Gastroesophageal sphincter (tissue), 3 donors: ENCODE data around the gene ZNF512B.

ENCODE experiments used
- CTCF ChIP-seq, 4 experiments: fragments of 200-600 bp in 2 of 4; fragments of 450-650 bp in 2 of 4; sonication (generic) in 1 of 4; IDR thresholded peaks; one replicate each; pipeline ENCODE4 v1.5.1; 2017 to 2019; ENCODE audit warnings: antibody characterized with exemption in 4 of 4, mild to moderate bottlenecking in 2 of 4, moderate library complexity in 2 of 4
- EP300 ChIP-seq: sonication (generic); formaldehyde crosslinking; IDR thresholded peaks from one replicate; pipeline ENCODE4 v1.6.1; 2017; ENCODE audit warnings: antibody characterized with exemption, mild to moderate bottlenecking
- POLR2A ChIP-seq, 2 donors: fragments of 450-650 bp; IDR thresholded peaks; one replicate each; pipeline ENCODE4 v1.6.1; 2017; ENCODE audit warnings: antibody characterized with exemption in 2 of 2, mild to moderate bottlenecking in 2 of 2, moderate library complexity in 1 of 2
- POLR2AphosphoS5 ChIP-seq: sonication (generic); formaldehyde crosslinking; IDR thresholded peaks from one replicate; pipeline ENCODE4 v1.6.1; 2017; ENCODE audit warnings: antibody characterized with exemption

- TF ChIP-seq CTCF (IDR thresholded peaks at IDR 0.05) = no peak
- no peak for TF ChIP-seq EP300
- no peak for TF ChIP-seq POLR2A (IDR thresholded peaks at IDR 0.05)
- TF ChIP-seq POLR2AphosphoS5 = no peak
Observed at GRCh38 chr20:63968928-63969760, 586 bp downstream of the ZNF512B start.
